Natural killer cell (primary cell): Measurements from ENCODE around the gene SPRTN. TPM values are rescaled to one million over a fixed set of nuclear protein-coding genes. Genes with fewer than 3 reads are reported as not detected.
A peak's percentile ranks its signal among the peaks of the same experiment; 100 is the strongest.

ENCODE experiments used
- ATAC-seq, 3 donors: fragments of 150-1000 bp in 2 of 3; fragments of 200-7000 bp in 1 of 3; cut with Tn5 transposase; 1 replicate in 1 of 3; 2 replicates in 2 of 3; pipeline ENCODE4 v1.10.0; 2021; ENCODE audit warnings: mild to moderate bottlenecking in 2 of 3, moderate library complexity in 2 of 3
- DNase-seq, 2 donors: peaks; one replicate each; pipeline versions ENCODE4 v3.0.0 to v3.0.0-alpha.2; 2013 to 2021; ENCODE audit warnings: mixed read lengths in 1 of 2
- H3K27ac ChIP-seq: one replicate; pipeline ENCODE4 v1.5.1; 2013; ENCODE audit warnings: mild to moderate bottlenecking, low read length
- H3K27me3 ChIP-seq: one replicate; pipeline ENCODE4 v1.6.1; 2013; ENCODE audit warnings: low read length; ENCODE audit not compliant: control insufficient read depth, insufficient read depth
- H3K36me3 ChIP-seq: one replicate; pipeline ENCODE4 v1.6.1; 2013; ENCODE audit warnings: low read length; ENCODE audit not compliant: control insufficient read depth, insufficient read depth
- H3K4me1 ChIP-seq: one replicate; pipeline ENCODE4 v1.6.1; 2013; ENCODE audit warnings: low read length; ENCODE audit not compliant: control insufficient read depth, insufficient read depth
- H3K4me3 ChIP-seq: one replicate; pipeline ENCODE4 v1.5.1; 2013; ENCODE audit warnings: low read length
- H3K9me3 ChIP-seq: one replicate; pipeline ENCODE4 v1.6.1; 2013; ENCODE audit warnings: low read length; ENCODE audit not compliant: control insufficient read depth, insufficient read depth
- H3K27ac Mint-ChIP-seq, 2 donors: one replicate each; pipeline ENCODE4 v1.8.0; 2022; ENCODE audit warnings: mild to moderate bottlenecking in 2 of 2, mixed read lengths in 2 of 2, moderate library complexity in 1 of 2
- H3K27me3 Mint-ChIP-seq, 2 donors: one replicate each; pipeline ENCODE4 v1.8.0; 2022; ENCODE audit warnings: low read depth in 2 of 2, mixed read lengths in 2 of 2
- H3K36me3 Mint-ChIP-seq: one replicate; pipeline ENCODE4 v1.8.0; 2022; ENCODE audit warnings: mixed read lengths
- H3K4me1 Mint-ChIP-seq, 2 donors: one replicate each; pipeline ENCODE4 v1.8.0; 2022; ENCODE audit warnings: mixed read lengths in 2 of 2
- H3K4me3 Mint-ChIP-seq: one replicate; pipeline ENCODE4 v1.8.0; 2022; ENCODE audit warnings: mild to moderate bottlenecking, moderate library complexity, mixed read lengths
- H3K9me3 Mint-ChIP-seq, 2 donors: one replicate each; pipeline ENCODE4 v1.8.0; 2022; ENCODE audit warnings: mixed read lengths in 2 of 2
- WGBS: methylation state at CpG from one replicate; pipeline ENCODE4 v1.1.7; 2013; ENCODE audit warnings: missing lambda C conversion rate; ENCODE audit not compliant: insufficient coverage; 5-methylcytosine and 5-hydroxymethylcytosine counted together
- intact Hi-C: fragments of 100-400 bp; cut with micrococcal nuclease; formaldehyde crosslinking; loops from one replicate; pipeline ENCODE4 v1.14.2; 2022
- total RNA-seq, 4 donors: library from RNA; stranded (reverse); fragments of 120-200 nt in 1 of 4; gene quantifications; one replicate each; pipeline versions ENCODE4 v1.2.3 to v1.2.4, GENCODE V29; 2013 to 2022
- TF ChIP-seq, protein P1 (sequence below): fragments of 200-600 bp; IDR thresholded peaks from one replicate; pipeline ENCODE4 v1.8.0; 2022; ENCODE audit warnings: antibody characterized with exemption

Gene SPRTN
- total RNA-seq, 3 donors from 2014 or later (not counting 1 experiment from before 2014, with no cell fraction given) = 31.1 to 42.6 (median 36.6) TPM

DNA sequence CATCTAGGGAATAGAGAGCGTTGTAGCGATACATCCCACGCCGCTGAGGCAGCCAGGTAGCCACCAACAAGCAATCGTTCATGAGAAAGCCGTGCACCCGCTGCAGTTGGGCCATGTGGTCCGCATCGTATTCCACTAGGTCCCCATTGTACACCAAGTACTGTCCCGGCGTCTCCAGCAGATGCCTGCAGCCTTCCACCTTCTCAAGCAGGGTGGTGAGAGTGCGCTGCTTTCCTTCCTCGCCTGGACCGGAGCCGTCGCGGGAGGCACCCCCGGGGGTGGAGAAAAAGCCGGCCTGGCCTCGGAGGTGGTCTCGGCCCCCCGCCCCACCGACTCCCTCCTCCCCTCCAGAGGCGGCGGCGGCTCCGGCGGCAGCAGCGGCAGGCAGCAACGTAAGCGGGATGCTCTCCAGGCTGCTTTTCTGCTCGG lies 1.0 kb upstream of the SPRTN start:
- peak overlapping the region; percentile 97 for H3K27ac ChIP-seq
- TF ChIP-seq, protein P1, sequence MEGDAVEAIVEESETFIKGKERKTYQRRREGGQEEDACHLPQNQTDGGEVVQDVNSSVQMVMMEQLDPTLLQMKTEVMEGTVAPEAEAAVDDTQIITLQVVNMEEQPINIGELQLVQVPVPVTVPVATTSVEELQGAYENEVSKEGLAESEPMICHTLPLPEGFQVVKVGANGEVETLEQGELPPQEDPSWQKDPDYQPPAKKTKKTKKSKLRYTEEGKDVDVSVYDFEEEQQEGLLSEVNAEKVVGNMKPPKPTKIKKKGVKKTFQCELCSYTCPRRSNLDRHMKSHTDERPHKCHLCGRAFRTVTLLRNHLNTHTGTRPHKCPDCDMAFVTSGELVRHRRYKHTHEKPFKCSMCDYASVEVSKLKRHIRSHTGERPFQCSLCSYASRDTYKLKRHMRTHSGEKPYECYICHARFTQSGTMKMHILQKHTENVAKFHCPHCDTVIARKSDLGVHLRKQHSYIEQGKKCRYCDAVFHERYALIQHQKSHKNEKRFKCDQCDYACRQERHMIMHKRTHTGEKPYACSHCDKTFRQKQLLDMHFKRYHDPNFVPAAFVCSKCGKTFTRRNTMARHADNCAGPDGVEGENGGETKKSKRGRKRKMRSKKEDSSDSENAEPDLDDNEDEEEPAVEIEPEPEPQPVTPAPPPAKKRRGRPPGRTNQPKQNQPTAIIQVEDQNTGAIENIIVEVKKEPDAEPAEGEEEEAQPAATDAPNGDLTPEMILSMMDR = no peak
- intact Hi-C loops = loop anchor here (5.0 kb wide), 1 partner anchor 360 kb away; the partner anchor contains the start of genes ARV1 and TTC13
- Mint-ChIP-seq H3K9me3 (no peaks in the 10 kb centered on the region), H3K4me1 (peaks cover 53 to 64% of the 10 kb centered on the region in 2 donors), H3K27me3 (no peaks in the 10 kb centered on the region), H3K27ac (peak overlapping the region; percentile 99 to 100), H3K36me3 (peaks cover 8% of the 10 kb centered on the region), H3K4me3 (peak overlapping the region; percentile 100)
- H3K4me1 ChIP-seq = peaks cover 39% of the 10 kb centered on the region
- H3K27me3 ChIP-seq = no peaks in the 10 kb centered on the region
- DNase-seq = no peak
- H3K36me3 ChIP-seq = peaks cover 10% of the 10 kb centered on the region
- H3K4me3 ChIP-seq = peak overlapping the region; percentile 95
- WGBS = 3% methylated on average over 32 of the region's 32 CpGs
- peak in 1 of 3 donors; percentile 8 for ATAC-seq
- H3K9me3 ChIP-seq = no peaks in the 10 kb centered on the region

DNA sequence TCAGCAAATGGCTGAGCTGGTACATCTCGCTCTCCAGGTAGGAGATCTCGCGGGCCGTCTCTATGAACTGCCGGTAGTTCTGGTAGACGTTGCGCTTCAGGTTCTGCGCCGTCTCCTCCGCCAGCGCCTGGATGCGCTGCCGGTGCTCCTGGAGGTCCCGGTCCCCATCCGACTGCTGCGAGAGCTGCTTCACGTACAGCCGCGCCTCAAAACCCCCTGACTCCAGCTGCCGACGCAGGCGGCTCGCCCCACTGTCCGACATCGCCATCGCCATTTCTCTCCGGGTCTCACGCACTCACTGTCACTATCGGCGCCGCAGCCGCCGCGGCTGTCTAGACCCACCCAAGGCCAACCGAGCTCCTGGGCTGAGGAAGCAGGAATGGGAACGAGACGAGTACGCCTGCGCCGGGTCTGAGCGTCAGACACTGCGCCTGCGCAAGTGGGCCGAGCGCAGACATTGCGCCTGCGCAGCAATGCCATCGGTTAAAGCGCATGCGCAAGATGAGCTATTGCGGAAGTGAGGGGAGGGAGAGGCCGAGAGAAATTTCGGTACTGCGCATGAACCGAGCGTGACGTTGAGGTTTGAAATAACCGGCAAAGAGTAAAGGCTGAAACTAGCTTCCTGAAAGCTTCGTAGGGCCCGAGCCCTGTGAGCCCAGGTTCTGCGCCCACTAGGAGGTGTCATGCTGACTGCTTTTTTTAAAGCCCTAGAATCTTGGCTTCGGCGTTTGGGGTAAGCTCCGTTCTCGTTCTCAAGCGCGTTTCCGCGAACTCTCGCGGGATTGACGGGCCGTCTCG lies 422 bp upstream of the SPRTN start, which contains the start of gene EXOC8:
TSS of gene EXOC8 (minus strand) at position 381 of the 798 bp plus-strand sequence. CDS start at position 274, 107 bp downstream.
- under 1% methylated on average over 74 of the region's 74 CpGs for WGBS

DNA sequence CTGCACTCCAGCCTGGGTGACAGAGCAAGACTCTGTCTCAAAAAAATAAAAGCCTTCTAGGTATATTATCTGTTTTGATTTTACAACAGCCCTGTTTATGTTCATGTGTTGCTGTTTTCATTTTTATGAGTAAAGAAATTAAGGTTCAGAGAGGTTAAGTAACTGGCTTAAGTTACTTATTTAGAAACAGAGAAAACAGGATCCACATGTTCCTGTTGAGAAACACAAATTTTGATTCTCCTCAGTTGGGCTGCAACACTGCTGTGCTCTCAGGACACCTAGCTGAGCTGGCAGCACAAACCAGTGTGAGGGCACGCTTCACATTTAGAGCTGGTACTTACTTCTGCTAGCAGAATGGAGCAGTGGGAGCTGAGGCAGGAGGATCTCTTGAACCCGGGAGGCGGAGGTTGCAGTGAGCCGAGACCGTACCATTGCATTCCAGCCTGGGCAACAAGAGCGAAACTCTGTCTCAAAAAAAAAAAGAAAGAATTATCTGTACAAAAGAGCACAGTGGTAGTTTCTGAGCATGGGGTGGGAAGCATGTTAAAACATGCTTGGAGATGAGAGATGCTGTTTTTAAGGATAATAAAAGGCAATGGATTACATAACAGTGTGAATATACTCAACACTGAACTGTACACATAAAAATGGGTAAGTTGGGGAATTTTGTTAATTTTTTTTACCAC lies 2.4 kb downstream of the SPRTN start:
- Histone ChIP-seq H3K4me3 (no peak overlapping the region), H3K9me3 (no peaks in the 10 kb centered on the region), H3K36me3 (peaks cover 4% of the 10 kb centered on the region), H3K27ac (no peak overlapping the region), H3K4me1 (peaks cover 30% of the 10 kb centered on the region), H3K27me3 (no peaks in the 10 kb centered on the region)
- Mint-ChIP-seq H3K36me3 (peaks cover 8% of the 10 kb centered on the region), H3K27me3 (no peaks in the 10 kb centered on the region), H3K4me1 (peaks cover 45 to 55% of the 10 kb centered on the region in 2 donors), H3K27ac (peak overlapping the region; percentile 16 to 36), H3K4me3 (no peak overlapping the region), H3K9me3 (no peaks in the 10 kb centered on the region)
- DNase-seq (no peak), ATAC-seq (no peak)
- intact Hi-C loops = no loop called here
- 96% methylated on average over 6 of the region's 6 CpGs for WGBS
- TF ChIP-seq, protein P1 = no peak

More for the DNA sequence above, 422 bp upstream of the SPRTN start, which contains the start of gene EXOC8:
- H3K27ac ChIP-seq = peak within 1 kb of the TSS; percentile 97
- no peaks in the 10 kb centered on the region for H3K9me3 ChIP-seq
- Mint-ChIP-seq H3K27me3 (no peaks in the 10 kb centered on the region), H3K27ac (peak within 1 kb of the TSS; percentile 99 to 100), H3K36me3 (peaks cover 8% of the 10 kb centered on the region), H3K9me3 (no peaks in the 10 kb centered on the region), H3K4me1 (peaks cover 53 to 64% of the 10 kb centered on the region in 2 donors), H3K4me3 (peak within 1 kb of the TSS; percentile 100)
- DNase-seq (peak; percentile 99 to 100), ATAC-seq (peak; percentile 76 to 89 (median 86))
- peak within 1 kb of the TSS; percentile 95 for H3K4me3 ChIP-seq
- TF ChIP-seq, protein P1 = no peak
- intact Hi-C loops = loop anchor here (1.0 to 5.0 kb wide), 3 partner anchors 97 to 360 kb away; partner anchors contain the start of genes ARV1, GNPAT, TSNAX and TTC13
- no peaks in the 10 kb centered on the region for H3K27me3 ChIP-seq
- peaks cover 9% of the 10 kb centered on the region for H3K36me3 ChIP-seq
- peaks cover 39% of the 10 kb centered on the region for H3K4me1 ChIP-seq
